Fibroblast of the aortic adventitia (primary cell): Measurements from ENCODE around the gene TP53I11. TPM values are rescaled to one million over a fixed set of nuclear protein-coding genes. Genes with fewer than 3 reads are reported as not detected.

ENCODE experiments used
- DNase-seq: peaks from one replicate; pipeline ENCODE4 v3.0.0-alpha.2; 2010; ENCODE audit warnings: low read depth
- H3K4me3 ChIP-seq: 2 replicates; pipeline ENCODE4 v1.5.1; 2011; ENCODE audit warnings: low read depth, mild to moderate bottlenecking, control low read depth, low read length, moderate library complexity
- CTCF ChIP-seq: IDR thresholded peaks from 2 replicates; pipeline ENCODE4 v1.5.1; 2011; ENCODE audit warnings: mild to moderate bottlenecking, low read length, control low read depth, inconsistent platforms; ENCODE audit not compliant: insufficient read depth
- total RNA-seq: library from RNA; depleted of rRNA; stranded (reverse); fragments of >200 nt; gene quantifications from 2 replicates; pipeline ENCODE4 v1.2.3, GENCODE V29; 2012; ENCODE audit warnings: low replicate concordance

Gene TP53I11
- total RNA-seq, 1 donor = 23.1 TPM

GRCh38 chr11:44887636-44888035 lies 63.0 kb downstream of the TP53I11 start:
- TF ChIP-seq CTCF = no peak
- H3K4me3 ChIP-seq = no peak overlapping the region
- DNase-seq = no peak

- TF ChIP-seq CTCF = no peak
- H3K4me3 ChIP-seq = no peak overlapping the region
- peak; percentile 75 for DNase-seq
Observed at GRCh38 chr11:44886790-44887140, 63.9 kb downstream of the TP53I11 start.

- no peak for DNase-seq
- no peak overlapping the region for H3K4me3 ChIP-seq
- no peak for TF ChIP-seq CTCF
Observed at GRCh38 chr11:44885919-44886789, 64.5 kb downstream of the TP53I11 start.

- no peak for DNase-seq
- no peak overlapping the region for H3K4me3 ChIP-seq
- TF ChIP-seq CTCF = no peak
Observed at GRCh38 chr11:44885065-44885810, 65.4 kb downstream of the TP53I11 start.

GRCh38 chr11:44884056-44884455 lies 66.6 kb downstream of the TP53I11 start:
- no peak for DNase-seq
- H3K4me3 ChIP-seq = no peak overlapping the region
- TF ChIP-seq CTCF = no peak

GRCh38 chr11:44883277-44883676 lies 67.4 kb downstream of the TP53I11 start:
- H3K4me3 ChIP-seq = no peak overlapping the region
- no peak for DNase-seq
- no peak for TF ChIP-seq CTCF

Other genes with a start within 250 kb of the TP53I11 start
- gene TSPAN18, start 223.9 kb downstream of the TP53I11 start, total RNA-seq = under 0.01 and 0.49 TPM in 2 replicates
- 3.4 and 5.3 TPM in 2 replicates for gene PRDM11, start 195.8 kb upstream of the TP53I11 start, total RNA-seq